Skeletal muscle tissue (tissue), 4 donors: Measurements from ENCODE around the gene LRG1. TPM values are rescaled to one million over a fixed set of nuclear protein-coding genes. Genes with fewer than 3 reads are reported as not detected.
"Not testable (repeated sequence)": the region's sequence is repeated elsewhere in the genome, so short reads cannot be mapped to it uniquely, and the experiment has no call there.

ENCODE experiments used
- H3K27ac ChIP-seq: one replicate; pipeline ENCODE4 v1.7.0; 2013; ENCODE audit warnings: mild to moderate bottlenecking, low read depth, low read length, inconsistent platforms
- H3K27me3 ChIP-seq, 3 donors: one replicate each; pipeline ENCODE4 v1.7.0; 2013; ENCODE audit warnings: low read length in 3 of 3; ENCODE audit not compliant: control insufficient read depth in 3 of 3, insufficient read depth in 3 of 3
- H3K36me3 ChIP-seq, 3 donors: one replicate each; pipeline ENCODE4 v1.7.0; 2013; ENCODE audit warnings: low read length in 3 of 3; ENCODE audit not compliant: control insufficient read depth in 3 of 3, insufficient read depth in 3 of 3
- H3K4me1 ChIP-seq, 3 donors: one replicate each; pipeline ENCODE4 v1.7.0; 2013; ENCODE audit warnings: low read length in 3 of 3, mild to moderate bottlenecking in 3 of 3; ENCODE audit not compliant: control insufficient read depth in 3 of 3, insufficient read depth in 3 of 3
- H3K4me3 ChIP-seq, 3 donors: one replicate each; pipeline ENCODE4 v1.7.0; 2013; ENCODE audit warnings: low read length in 3 of 3
- H3K9ac ChIP-seq, 3 donors: one replicate each; pipeline ENCODE4 v1.7.0; 2013; ENCODE audit warnings: low read length in 3 of 3, mild to moderate bottlenecking in 3 of 3, moderate library complexity in 2 of 3, low read depth in 1 of 3
- H3K9me3 ChIP-seq, 3 donors: one replicate each; pipeline ENCODE4 v1.7.0; 2013; ENCODE audit warnings: low read length in 3 of 3; ENCODE audit not compliant: control insufficient read depth in 3 of 3
- total RNA-seq: library from RNA; depleted of rRNA; stranded (reverse); fragments of >200 nt; gene quantifications from one replicate; pipeline ENCODE4 v1.2.3, GENCODE V29; 2014
- donor health status: Osteomylitis.

The LRG1 gene
- total RNA-seq, 1 donor from 2014 or later: 0.52 TPM

- Histone ChIP-seq H3K4me3 (no peak overlapping the region), H3K9ac (no peak overlapping the region), H3K27me3 (no peaks in the 10 kb centered on the region), H3K36me3 (peaks cover 0 to 7% (median 0%) of the 10 kb centered on the region in 3 donors), H3K4me1 (peaks cover 0 to 8% (median 0%) of the 10 kb centered on the region in 3 donors), H3K9me3 (no peaks in the 10 kb centered on the region), H3K27ac (no peak overlapping the region)
Observed at GRCh38 chr19:4553092-4553695, 13.4 kb upstream of the LRG1 start.

GRCh38 chr19:4552525-4552819 is 12.6 kb upstream of the LRG1 start:
- H3K27ac ChIP-seq: no peak overlapping the region
- no peaks in the 10 kb centered on the region for H3K9me3 ChIP-seq
- H3K4me3 ChIP-seq: no peak overlapping the region
- peaks cover 0 to 3% (median 0%) of the 10 kb centered on the region in 3 donors for H3K4me1 ChIP-seq
- H3K9ac ChIP-seq: no peak overlapping the region
- H3K36me3 ChIP-seq: peaks cover 0 to 7% (median 0%) of the 10 kb centered on the region in 3 donors
- no peaks in the 10 kb centered on the region for H3K27me3 ChIP-seq

- Histone ChIP-seq H3K36me3 (peaks cover 0 to 5% (median 0%) of the 10 kb centered on the region in 3 donors), H3K4me1 (no peaks in the 10 kb centered on the region), H3K4me3 (no peak overlapping the region), H3K27ac (no peak overlapping the region), H3K9ac (no peak overlapping the region), H3K27me3 (no peaks in the 10 kb centered on the region), H3K9me3 (no peaks in the 10 kb centered on the region)
Observed at GRCh38 chr19:4550479-4551050, 10.7 kb upstream of the LRG1 start.

GRCh38 chr19:4550018-4550417 is 10.2 kb upstream of the LRG1 start:
- H3K27ac ChIP-seq: no peak overlapping the region
- no peaks in the 10 kb centered on the region for H3K9me3 ChIP-seq
- H3K4me3 ChIP-seq: no peak overlapping the region
- no peaks in the 10 kb centered on the region for H3K27me3 ChIP-seq
- no peak overlapping the region for H3K9ac ChIP-seq
- peaks cover 0 to 3% (median 0%) of the 10 kb centered on the region in 3 donors for H3K36me3 ChIP-seq
- no peaks in the 10 kb centered on the region for H3K4me1 ChIP-seq

GRCh38 chr19:4548238-4548584 is 8.4 kb upstream of the LRG1 start:
- Histone ChIP-seq H3K9me3 (no peaks in the 10 kb centered on the region), H3K9ac (no peak overlapping the region), H3K4me3 (no peak overlapping the region), H3K4me1 (no peaks in the 10 kb centered on the region), H3K27me3 (no peaks in the 10 kb centered on the region), H3K36me3 (no peaks in the 10 kb centered on the region), H3K27ac (no peak overlapping the region)

GRCh38 chr19:4547303-4548237 is 7.7 kb upstream of the LRG1 start:
- no peaks in the 10 kb centered on the region for H3K4me1 ChIP-seq
- no peak overlapping the region for H3K9ac ChIP-seq
- no peaks in the 10 kb centered on the region for H3K9me3 ChIP-seq
- no peak overlapping the region for H3K4me3 ChIP-seq
- H3K36me3 ChIP-seq: no peaks in the 10 kb centered on the region
- H3K27ac ChIP-seq: no peak overlapping the region
- H3K27me3 ChIP-seq: no peaks in the 10 kb centered on the region

GRCh38 chr19:4543842-4544647 is 4.2 kb upstream of the LRG1 start:
- Histone ChIP-seq H3K4me1 (peaks cover 0 to 8% (median 0%) of the 10 kb centered on the region in 3 donors), H3K4me3 (no peak overlapping the region), H3K36me3 (no peaks in the 10 kb centered on the region), H3K9me3 (no peaks in the 10 kb centered on the region), H3K27ac (no peak overlapping the region), H3K27me3 (no peaks in the 10 kb centered on the region), H3K9ac (no peak overlapping the region)

- H3K4me3 ChIP-seq: no peak overlapping the region
- H3K9me3 ChIP-seq: no peaks in the 10 kb centered on the region
- no peak overlapping the region for H3K27ac ChIP-seq
- H3K4me1 ChIP-seq: peaks cover 2 to 10% (median 3%) of the 10 kb centered on the region in 3 donors
- H3K36me3 ChIP-seq: no peaks in the 10 kb centered on the region
- no peak overlapping the region for H3K9ac ChIP-seq
- no peaks in the 10 kb centered on the region for H3K27me3 ChIP-seq
Observed at GRCh38 chr19:4542896-4543841, 3.3 kb upstream of the LRG1 start.

GRCh38 chr19:4541806-4542145 is 1.9 kb upstream of the LRG1 start:
- not testable (repeated sequence) for H3K4me3 ChIP-seq, H3K9me3 ChIP-seq, H3K9ac ChIP-seq, H3K27ac ChIP-seq, H3K36me3 ChIP-seq, H3K27me3 ChIP-seq
- H3K4me1 ChIP-seq: peaks cover 12 to 22% (median 15%) of the 10 kb centered on the region in 3 donors
